GM12878 (cell line): ENCODE measurements around the gene YTHDF1. TPM values are rescaled to one million over a fixed set of nuclear protein-coding genes. Genes with fewer than 3 reads are reported as not detected.

Source experiments
- BHLHE40 ChIP-seq, 2 experiments: fragments of 450-650 bp in 1 of 2; IDR thresholded peaks; 2 replicates each; pipeline ENCODE4 v1.6.1; 2011 to 2017; ENCODE audit warnings: low read depth in 2 of 2, borderline replicate concordance in 1 of 2, improper control_type of control experiment in 1 of 2, low read length in 1 of 2, mild to moderate bottlenecking in 1 of 2
- CREB1 ChIP-seq: IDR thresholded peaks from 2 replicates; pipeline ENCODE4 v1.6.1; 2012; ENCODE audit warnings: low read depth, mild to moderate bottlenecking, inconsistent platforms
- DPF2 ChIP-seq: fragments of 450-650 bp; IDR thresholded peaks from 2 replicates; pipeline ENCODE4 v1.6.1; 2017; ENCODE audit warnings: mild to moderate bottlenecking
- EGR1 ChIP-seq, 2 experiments: IDR thresholded peaks; 1 replicate in 1 of 2; 2 replicates in 1 of 2; pipeline ENCODE4 v1.6.1; 2011 to 2012; ENCODE audit warnings: low read depth in 2 of 2, low read length in 2 of 2, borderline replicate concordance in 1 of 2, mild to moderate bottlenecking in 1 of 2, moderate library complexity in 1 of 2
- GATAD2B ChIP-seq: fragments of 450-650 bp; conservative IDR thresholded peaks from 2 replicates; pipeline ENCODE4 v1.6.1; 2017; ENCODE audit warnings: low read depth, mild to moderate bottlenecking, moderate library complexity
- IKZF1 ChIP-seq: fragments of 450-650 bp; conservative IDR thresholded peaks from 2 replicates; pipeline ENCODE4 v1.6.1; 2017; ENCODE audit warnings: antibody characterized with exemption, mild to moderate bottlenecking
- IRF3 ChIP-seq: fragments of 450-650 bp; IDR thresholded peaks from 2 replicates; pipeline ENCODE4 v1.6.1; 2014; ENCODE audit warnings: mild to moderate bottlenecking
- LARP7 ChIP-seq: fragments of 450-650 bp; IDR thresholded peaks from 2 replicates; pipeline ENCODE4 v1.6.1; 2017; ENCODE audit warnings: mild to moderate bottlenecking
- NBN ChIP-seq: fragments of 450-650 bp; IDR thresholded peaks from 2 replicates; pipeline ENCODE4 v1.6.1; 2016
- NR2F1 ChIP-seq: fragments of 450-650 bp; conservative IDR thresholded peaks from 2 replicates; pipeline ENCODE4 v1.6.1; 2017; ENCODE audit warnings: mild to moderate bottlenecking
- RAD21 ChIP-seq: IDR thresholded peaks from 2 replicates; pipeline ENCODE4 v1.6.1; 2011; ENCODE audit warnings: mild to moderate bottlenecking, low read depth, low read length, moderate library complexity; ENCODE audit not compliant: insufficient read depth
- RCOR1 ChIP-seq: conservative IDR thresholded peaks from 2 replicates; pipeline ENCODE4 v1.6.1; 2012; ENCODE audit warnings: low read depth, low read length, improper control_type of control experiment
- REST ChIP-seq: IDR thresholded peaks from 2 replicates; pipeline ENCODE4 v1.6.1; 2012; ENCODE audit warnings: mild to moderate bottlenecking, low read depth, low read length
- RFX5 ChIP-seq: IDR thresholded peaks from 2 replicates; pipeline ENCODE4 v1.6.1; 2011; ENCODE audit warnings: low read depth, low read length, improper control_type of control experiment
- TBL1XR1 ChIP-seq: IDR thresholded peaks from 2 replicates; pipeline ENCODE4 v1.6.1; 2012; ENCODE audit warnings: low read depth, low read length, improper control_type of control experiment
- YBX1 ChIP-seq: fragments of 450-650 bp; IDR thresholded peaks from 2 replicates; pipeline ENCODE4 v1.6.1; 2016; ENCODE audit warnings: antibody characterized with exemption
- ZNF384 ChIP-seq: IDR thresholded peaks from 2 replicates; pipeline ENCODE4 v1.6.1; 2012; ENCODE audit warnings: low read depth, mild to moderate bottlenecking, low read length, improper control_type of control experiment, borderline replicate concordance
- ZSCAN29 ChIP-seq: fragments of 450-650 bp; IDR thresholded peaks from 2 replicates; pipeline ENCODE4 v1.6.1; 2017; ENCODE audit warnings: mild to moderate bottlenecking, moderate library complexity
- ZZZ3 ChIP-seq: IDR thresholded peaks from 2 replicates; pipeline ENCODE4 v1.6.1; 2011; ENCODE audit warnings: low read depth; ENCODE audit not compliant: control insufficient read depth, insufficient read length
- polyA plus RNA-seq, 11 experiments: library from polyadenylated mRNA; depleted of rRNA in 4 of 11; unstranded in 6 of 11; stranded (reverse) in 5 of 11; fragments of >200 nt; fragmentation: Nextera tagmentation in 4 of 11; fragmentation: Illumina TruSeq in 1 of 11; extraction: Ambion mirVana in 4 of 11; extraction: Trizol in 1 of 11; gene quantifications; 1 replicate in 1 of 11; 2 replicates in 10 of 11; pipeline versions ENCODE4 v1.2.1 to v1.2.3, GENCODE V29; 2011 to 2016; ENCODE audit warnings: inconsistent platforms in 2 of 11, missing spikeins in 2 of 11, low read depth in 1 of 11
- total RNA-seq, 4 experiments: library from RNA; depleted of rRNA in 3 of 4; stranded (reverse); fragments of >200 nt in 3 of 4; fragmentation: Illumina TruSeq in 1 of 4; extraction: Trizol in 1 of 4; gene quantifications; 2 replicates each; pipeline versions ENCODE4 v1.2.1 to v1.2.3, GENCODE V29; 2013 to 2021
- TF ChIP-seq, protein P1 (sequence below): fragments of 450-650 bp; IDR thresholded peaks from 2 replicates; pipeline ENCODE4 v1.6.1; 2017; ENCODE audit warnings: antibody characterized with exemption, mild to moderate bottlenecking, moderate library complexity
- TF ChIP-seq, protein P2 (sequence below): fragments of 450-650 bp; conservative IDR thresholded peaks from 2 replicates; pipeline ENCODE4 v1.6.1; 2017; ENCODE audit warnings: mild to moderate bottlenecking, moderate library complexity

Gene YTHDF1
- total and polyA plus RNA-seq, 10 of the 15 experiments (the other 5 are each of a cell fraction or from before 2014, with no cell fraction given), result 4.6 to 37.8 (median 20.5) TPM

DNA sequence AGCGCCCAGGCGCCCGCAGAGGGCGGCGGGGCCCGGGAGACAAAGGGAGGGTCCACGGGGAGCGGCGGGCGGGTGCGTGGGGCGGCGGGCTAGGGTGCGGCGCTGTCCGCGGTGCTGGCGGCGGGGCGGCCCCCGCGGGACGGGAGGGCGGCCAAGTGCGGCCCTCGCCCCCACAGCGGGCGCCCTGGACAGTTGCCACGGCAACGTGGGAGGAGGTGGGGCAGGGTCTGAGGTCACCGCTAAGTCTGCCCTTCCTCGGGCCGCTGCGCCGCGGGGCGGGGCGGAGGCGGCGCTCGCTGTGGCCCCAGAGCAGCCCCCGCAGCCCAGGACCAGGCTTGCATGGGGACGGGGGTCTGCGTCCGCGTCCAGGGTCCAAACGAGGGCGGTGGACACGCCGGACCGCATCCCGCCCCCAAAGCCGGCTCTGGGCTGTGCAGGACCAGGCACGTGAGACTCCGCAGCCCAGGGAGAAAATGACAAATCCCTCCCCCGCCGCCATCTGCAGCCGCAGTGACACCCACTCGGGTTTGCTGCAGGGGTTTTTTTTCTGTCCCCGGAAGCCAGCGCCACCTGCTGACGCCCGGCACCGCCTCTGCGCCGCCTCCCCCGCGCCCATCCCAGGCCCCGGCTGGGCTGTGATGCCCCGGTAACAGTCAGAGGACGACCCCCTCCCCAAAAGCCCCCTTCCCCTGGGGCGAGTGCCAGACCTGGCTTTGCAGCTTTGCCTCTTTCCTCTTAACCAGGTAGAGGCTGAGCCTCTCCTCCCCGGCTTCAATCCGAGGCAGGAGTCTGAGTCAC is 36.8 kb downstream of the YTHDF1 start (continued):
- TF ChIP-seq REST (peak; percentile 79), ZNF384 (peak; percentile 66; the same call in 1 of the 2 replicates), ZSCAN29 (no peak), DPF2 (peak; percentile 88), CREB1 (0 out of 2 replicates have a peak, but pooled peaks have one; percentile 23), ZZZ3 (no peak), TBL1XR1 (no peak), BHLHE40 (IDR thresholded peaks at IDR 0.05; ENCODE audit: borderline replicate concordance in 1 of 2, low read depth in 2 of 2, low read length in 1 of 2) (peak; percentile 95 to 98), IRF3 (no peak), GATAD2B (peak; percentile 88), RAD21 (peak; percentile 38), NR2F1 (peak; percentile 84), YBX1 (no peak), RCOR1 (no peak), IKZF1 (peak; percentile 73), RFX5 (no peak), LARP7 (peak; percentile 60; the same call in 1 of the 2 replicates), NBN (no peak), EGR1 (IDR thresholded peaks at IDR 0.05; ENCODE audit: borderline replicate concordance in 1 of 2, low read depth in 2 of 2, low read length in 2 of 2) (peak in 1 of 2 experiments; percentile 70; a peak in 2 of 3 replicates)
- TF ChIP-seq, protein P1, sequence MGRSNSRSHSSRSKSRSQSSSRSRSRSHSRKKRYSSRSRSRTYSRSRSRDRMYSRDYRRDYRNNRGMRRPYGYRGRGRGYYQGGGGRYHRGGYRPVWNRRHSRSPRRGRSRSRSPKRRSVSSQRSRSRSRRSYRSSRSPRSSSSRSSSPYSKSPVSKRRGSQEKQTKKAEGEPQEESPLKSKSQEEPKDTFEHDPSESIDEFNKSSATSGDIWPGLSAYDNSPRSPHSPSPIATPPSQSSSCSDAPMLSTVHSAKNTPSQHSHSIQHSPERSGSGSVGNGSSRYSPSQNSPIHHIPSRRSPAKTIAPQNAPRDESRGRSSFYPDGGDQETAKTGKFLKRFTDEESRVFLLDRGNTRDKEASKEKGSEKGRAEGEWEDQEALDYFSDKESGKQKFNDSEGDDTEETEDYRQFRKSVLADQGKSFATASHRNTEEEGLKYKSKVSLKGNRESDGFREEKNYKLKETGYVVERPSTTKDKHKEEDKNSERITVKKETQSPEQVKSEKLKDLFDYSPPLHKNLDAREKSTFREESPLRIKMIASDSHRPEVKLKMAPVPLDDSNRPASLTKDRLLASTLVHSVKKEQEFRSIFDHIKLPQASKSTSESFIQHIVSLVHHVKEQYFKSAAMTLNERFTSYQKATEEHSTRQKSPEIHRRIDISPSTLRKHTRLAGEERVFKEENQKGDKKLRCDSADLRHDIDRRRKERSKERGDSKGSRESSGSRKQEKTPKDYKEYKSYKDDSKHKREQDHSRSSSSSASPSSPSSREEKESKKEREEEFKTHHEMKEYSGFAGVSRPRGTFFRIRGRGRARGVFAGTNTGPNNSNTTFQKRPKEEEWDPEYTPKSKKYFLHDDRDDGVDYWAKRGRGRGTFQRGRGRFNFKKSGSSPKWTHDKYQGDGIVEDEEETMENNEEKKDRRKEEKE, result no peak
- TF ChIP-seq, protein P2, sequence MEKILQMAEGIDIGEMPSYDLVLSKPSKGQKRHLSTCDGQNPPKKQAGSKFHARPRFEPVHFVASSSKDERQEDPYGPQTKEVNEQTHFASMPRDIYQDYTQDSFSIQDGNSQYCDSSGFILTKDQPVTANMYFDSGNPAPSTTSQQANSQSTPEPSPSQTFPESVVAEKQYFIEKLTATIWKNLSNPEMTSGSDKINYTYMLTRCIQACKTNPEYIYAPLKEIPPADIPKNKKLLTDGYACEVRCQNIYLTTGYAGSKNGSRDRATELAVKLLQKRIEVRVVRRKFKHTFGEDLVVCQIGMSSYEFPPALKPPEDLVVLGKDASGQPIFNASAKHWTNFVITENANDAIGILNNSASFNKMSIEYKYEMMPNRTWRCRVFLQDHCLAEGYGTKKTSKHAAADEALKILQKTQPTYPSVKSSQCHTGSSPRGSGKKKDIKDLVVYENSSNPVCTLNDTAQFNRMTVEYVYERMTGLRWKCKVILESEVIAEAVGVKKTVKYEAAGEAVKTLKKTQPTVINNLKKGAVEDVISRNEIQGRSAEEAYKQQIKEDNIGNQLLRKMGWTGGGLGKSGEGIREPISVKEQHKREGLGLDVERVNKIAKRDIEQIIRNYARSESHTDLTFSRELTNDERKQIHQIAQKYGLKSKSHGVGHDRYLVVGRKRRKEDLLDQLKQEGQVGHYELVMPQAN, result peak; percentile 50; the same call in 1 of the 2 replicates
